Mesodermal cell (in vitro differentiated cells): ENCODE data around the gene CMPK1.

ENCODE experiments used
- H3K27ac ChIP-seq: 2 replicates; pipeline ENCODE4 v1.7.0; 2013; ENCODE audit warnings: mild to moderate bottlenecking, low read depth, low read length, moderate library complexity; ENCODE audit not compliant: severe bottlenecking
- H3K36me3 ChIP-seq: 2 replicates; pipeline ENCODE4 v1.7.1; 2013; ENCODE audit warnings: mild to moderate bottlenecking, low read length, moderate library complexity; ENCODE audit not compliant: control insufficient read depth, insufficient read depth
- H3K4me1 ChIP-seq: one replicate; pipeline ENCODE4 v1.7.1; 2013; ENCODE audit warnings: mild to moderate bottlenecking, low read length; ENCODE audit not compliant: insufficient read depth, control insufficient read depth, poor library complexity, severe bottlenecking
- H3K4me3 ChIP-seq: 2 replicates; pipeline ENCODE4 v1.7.0; 2013; ENCODE audit warnings: low read length, control low read depth, mild to moderate bottlenecking; ENCODE audit not compliant: insufficient read depth, poor library complexity, severe bottlenecking; ENCODE audit errors: extremely low read depth
- H3K9me3 ChIP-seq: 2 replicates; pipeline ENCODE4 v1.7.1; 2013; ENCODE audit warnings: mild to moderate bottlenecking, low read length, moderate library complexity; ENCODE audit not compliant: control insufficient read depth
- WGBS, 2 experiments: methylation state at CpG; one replicate each; pipeline ENCODE4 v1.1.5; 2013; ENCODE audit warnings: missing lambda C conversion rate in 2 of 2; ENCODE audit not compliant: insufficient coverage in 2 of 2; 5-methylcytosine and 5-hydroxymethylcytosine counted together

The CMPK1 gene

DNA sequence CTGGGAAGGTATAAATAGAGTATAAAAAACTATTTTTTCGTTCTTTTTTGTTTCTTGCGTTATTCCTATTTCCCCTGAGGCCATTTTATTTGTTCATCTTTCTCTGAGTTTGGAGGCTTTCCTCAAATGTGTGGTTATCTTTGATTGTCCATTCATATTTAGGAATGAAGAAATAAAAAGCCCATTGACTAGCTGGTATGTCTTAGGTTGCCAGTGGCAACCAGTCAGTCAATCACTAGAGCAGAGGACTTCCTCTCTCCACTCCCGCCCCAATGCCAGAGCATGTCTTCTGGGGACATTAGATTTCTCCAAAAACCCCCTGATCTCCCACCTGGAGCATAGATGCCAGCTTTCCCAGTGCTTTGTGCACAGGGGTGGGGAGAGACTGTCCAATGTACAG, 61.8 kb downstream of the CMPK1 start:
- Histone ChIP-seq H3K4me3 (no peak overlapping the region), H3K36me3 (no peaks in the 10 kb centered on the region), H3K9me3 (no peaks in the 10 kb centered on the region), H3K27ac (no peak overlapping the region), H3K4me1 (no peaks in the 10 kb centered on the region)
- WGBS, 2 experiments, result 80 to 100% methylated on average over 1 of the region's 3 CpGs

- H3K27ac ChIP-seq, result no peak overlapping the region
- no peak overlapping the region for H3K4me3 ChIP-seq
- H3K36me3 ChIP-seq, result no peaks in the 10 kb centered on the region
- H3K4me1 ChIP-seq, result no peaks in the 10 kb centered on the region
- 84 to 87% methylated on average over 4 to 5 of the region's 6 CpGs for WGBS, 2 experiments
- H3K9me3 ChIP-seq, result no peaks in the 10 kb centered on the region
Observed at GRCh38 chr1:47396671-47397196, 63.1 kb downstream of the CMPK1 start.

- WGBS, 2 experiments, result 83% methylated on average over 2 of the region's 4 CpGs; no CpG with 5 or more reads in 1 of the 2 experiments
- Histone ChIP-seq H3K4me1 (no peaks in the 10 kb centered on the region), H3K36me3 (no peaks in the 10 kb centered on the region), H3K27ac (no peak overlapping the region), H3K9me3 (no peaks in the 10 kb centered on the region), H3K4me3 (no peak overlapping the region)
Observed at GRCh38 chr1:47399138-47399845, 65.7 kb downstream of the CMPK1 start.

GRCh38 chr1:47399846-47400155, 66.2 kb downstream of the CMPK1 start:
- no peak overlapping the region for H3K4me3 ChIP-seq
- no peaks in the 10 kb centered on the region for H3K4me1 ChIP-seq
- H3K9me3 ChIP-seq, result no peaks in the 10 kb centered on the region
- 94 to 98% methylated on average over 4 of the region's 4 CpGs for WGBS, 2 experiments
- no peaks in the 10 kb centered on the region for H3K36me3 ChIP-seq
- H3K27ac ChIP-seq, result no peak overlapping the region

DNA sequence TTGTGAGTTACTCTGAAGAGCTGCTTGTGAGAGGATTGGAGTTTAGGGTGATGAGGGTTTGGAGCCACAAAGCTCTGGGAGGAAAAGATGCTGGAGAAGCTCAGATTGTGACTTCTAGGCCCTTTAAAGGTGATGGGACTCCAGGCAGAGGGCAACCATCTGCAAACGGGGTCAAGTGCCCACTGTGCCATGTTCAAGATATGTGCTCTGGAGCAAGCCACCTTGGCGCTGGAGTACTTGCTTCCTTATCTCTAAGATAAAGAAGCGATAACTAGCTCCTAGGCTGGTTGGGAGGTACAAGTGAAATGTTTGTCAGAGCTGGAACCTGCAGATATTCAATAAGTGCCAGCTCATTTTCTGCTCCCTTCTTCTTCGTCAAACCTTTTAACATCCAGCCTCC, 68.2 kb downstream of the CMPK1 start:
- Histone ChIP-seq H3K27ac (no peak overlapping the region), H3K36me3 (no peaks in the 10 kb centered on the region), H3K9me3 (no peaks in the 10 kb centered on the region), H3K4me3 (no peak overlapping the region), H3K4me1 (no peaks in the 10 kb centered on the region)
- WGBS, 2 experiments, result 80 to 89% methylated on average over 3 of the region's 4 CpGs

GRCh38 chr1:47402591-47402990, 69.0 kb downstream of the CMPK1 start:
- Histone ChIP-seq H3K4me1 (no peaks in the 10 kb centered on the region), H3K27ac (no peak overlapping the region), H3K4me3 (no peak overlapping the region), H3K36me3 (no peaks in the 10 kb centered on the region), H3K9me3 (no peaks in the 10 kb centered on the region)
- 83 to 100% methylated on average over 3 of the region's 4 CpGs for WGBS, 2 experiments

DNA sequence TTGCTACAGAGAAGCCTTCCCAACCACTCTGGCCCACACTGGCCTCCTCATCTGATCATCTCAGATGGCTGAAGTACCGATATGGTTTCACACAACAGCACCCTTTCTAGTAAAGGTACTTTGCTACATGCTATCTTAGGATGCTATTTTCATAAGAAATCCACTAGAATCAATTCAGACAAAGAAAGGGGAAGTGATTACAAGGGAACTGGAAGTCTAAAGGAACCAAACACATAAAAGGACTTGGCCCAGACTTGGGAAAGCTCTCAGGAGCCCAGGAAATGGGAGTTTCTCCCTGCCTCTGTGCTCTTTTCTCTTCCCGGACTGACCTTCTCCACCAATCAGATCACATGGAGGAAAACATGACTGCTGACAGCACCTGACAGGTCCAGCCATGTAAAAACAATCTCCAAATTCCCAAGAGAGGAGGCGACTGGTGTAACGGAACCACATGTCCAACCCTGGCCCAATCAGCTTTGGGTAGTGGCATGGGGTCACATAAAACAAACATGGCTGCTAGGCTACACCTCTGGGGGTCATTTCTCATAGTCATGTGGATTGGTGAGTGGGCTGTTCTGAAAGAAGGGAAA, 69.8 kb downstream of the CMPK1 start:
- Histone ChIP-seq H3K4me3 (no peak overlapping the region), H3K9me3 (no peaks in the 10 kb centered on the region), H3K4me1 (peaks cover under 1% of the 10 kb centered on the region), H3K36me3 (no peaks in the 10 kb centered on the region), H3K27ac (no peak overlapping the region)
- 67 to 93% methylated on average over 2 to 3 of the region's 4 CpGs for WGBS, 2 experiments

GRCh38 chr1:47405697-47406096, 72.1 kb downstream of the CMPK1 start:
- Histone ChIP-seq H3K4me1 (peaks cover 14% of the 10 kb centered on the region), H3K27ac (no peak overlapping the region), H3K36me3 (no peaks in the 10 kb centered on the region), H3K4me3 (no peak overlapping the region), H3K9me3 (no peaks in the 10 kb centered on the region)
- WGBS, 2 experiments, result 77 to 83% methylated on average over 4 to 5 of the region's 5 CpGs

DNA sequence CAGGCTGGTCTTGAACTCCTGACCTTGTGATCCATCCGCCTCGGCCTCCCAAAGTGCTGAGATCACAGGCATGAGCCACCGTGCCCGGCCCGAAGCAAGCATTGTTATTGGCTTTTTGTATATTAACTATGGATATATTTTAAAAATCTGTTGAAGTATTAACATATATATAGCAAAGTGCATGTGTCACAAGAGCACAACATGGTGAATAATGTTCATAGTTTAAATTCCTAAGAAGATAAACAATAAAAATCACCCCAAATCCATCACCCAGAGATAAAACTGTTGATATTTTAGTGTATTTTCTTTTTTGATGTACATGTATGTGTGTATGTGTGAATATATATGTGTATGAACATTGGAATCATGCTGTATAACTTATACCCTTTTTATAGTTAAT, 73.4 kb downstream of the CMPK1 start:
- WGBS, 2 experiments, result 86% methylated on average over 2 of the region's 5 CpGs; no CpG with 5 or more reads in 1 of the 2 experiments
- H3K9me3 ChIP-seq, result no peaks in the 10 kb centered on the region
- peaks cover 23% of the 10 kb centered on the region for H3K4me1 ChIP-seq
- no peak overlapping the region for H3K4me3 ChIP-seq
- no peak overlapping the region for H3K27ac ChIP-seq
- H3K36me3 ChIP-seq, result no peaks in the 10 kb centered on the region

DNA sequence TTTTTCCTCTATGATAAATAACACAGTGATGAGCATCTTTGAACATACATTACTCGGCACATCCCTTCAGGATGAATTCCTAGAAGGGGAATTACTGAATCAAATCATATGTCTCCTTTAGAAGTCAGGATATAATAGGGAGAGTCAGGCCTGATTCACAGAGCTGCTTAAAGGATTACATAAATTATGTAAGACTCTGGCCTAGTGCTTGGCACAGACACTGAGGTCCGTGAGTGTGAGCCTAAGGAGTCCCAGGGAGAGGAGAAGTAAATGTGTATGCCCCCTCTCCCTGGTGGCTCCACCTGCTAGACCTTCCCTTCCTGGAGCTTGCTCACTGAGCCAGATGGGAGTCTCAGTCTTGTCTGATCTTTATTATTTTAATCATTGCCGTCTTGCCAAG, 73.9 kb downstream of the CMPK1 start:
- WGBS, 2 experiments, result 50 to 86% methylated on average over 1 of the region's 3 CpGs
- Histone ChIP-seq H3K27ac (no peak overlapping the region), H3K4me1 (peaks cover 28% of the 10 kb centered on the region), H3K4me3 (no peak overlapping the region), H3K36me3 (no peaks in the 10 kb centered on the region), H3K9me3 (no peaks in the 10 kb centered on the region)
